SK-N-SH (cell line): ENCODE measurements around the gene TMEM209. TPM values are rescaled to one million over a fixed set of nuclear protein-coding genes. Genes with fewer than 3 reads are reported as not detected.

Source experiments
- CTCF ChIA-PET: fragments of 300-600, 350-600 bp; formaldehyde crosslinking; extraction: SDS; loops from one replicate; lab custom pipeline; 2021; lab: Yijun Ruan, JAX
- POLR2A ChIA-PET: fragments of 350-600 bp; sonication (Branson Sonifier 250); formaldehyde crosslinking; extraction: SDS; loops from one replicate; lab custom pipeline; 2020; ENCODE audit warnings: antibody characterized with exemption, inconsistent platforms; lab: Yijun Ruan, JAX
- DNase-seq: peaks from one replicate; pipeline ENCODE4 v3.0.0; 2012
- H2AFZ ChIP-seq: fragments of 200-600 bp; sonication (generic); 2 replicates; pipeline ENCODE4 v1.8.1; 2016; ENCODE audit warnings: antibody characterized with exemption, mild to moderate bottlenecking, low read depth
- H3F3A ChIP-seq: fragments of 200-600 bp; sonication (generic); replicated peaks from 2 replicates; pipeline ENCODE3; 2016; ENCODE audit warnings: antibody characterized with exemption, mild to moderate bottlenecking; ENCODE audit not compliant: insufficient read depth
- H3K27ac ChIP-seq, 2 experiments: fragments of 200-500 bp in 1 of 2; fragments of 200-600 bp in 1 of 2; sonication (Bioruptor generic) in 1 of 2; sonication (generic), shearing (Covaris generic) in 1 of 2; 2 replicates each; pipeline versions ENCODE4 v1.5.1 to v1.6.1; 2014 to 2016; ENCODE audit warnings: low read depth in 2 of 2, inconsistent platforms in 1 of 2, low read length in 1 of 2, mild to moderate bottlenecking in 1 of 2, mixed read lengths in 1 of 2
- H3K27me3 ChIP-seq: fragments of 200-600 bp; sonication (generic), shearing (Covaris generic); 2 replicates; pipeline ENCODE4 v1.6.1; 2016; ENCODE audit warnings: mixed run types; ENCODE audit not compliant: insufficient read depth
- H3K36me3 ChIP-seq, 2 experiments: fragments of 200-500 bp in 1 of 2; fragments of 200-600 bp in 1 of 2; sonication (Bioruptor generic) in 1 of 2; sonication (generic) in 1 of 2; replicated peaks in 1 of 2; 2 replicates each; pipeline versions ENCODE3 to v1.5.1; 2014 to 2016; ENCODE audit warnings: low read length in 1 of 2, mild to moderate bottlenecking in 1 of 2; ENCODE audit not compliant: insufficient read depth in 2 of 2, control insufficient read depth in 1 of 2
- H3K4me1 ChIP-seq, 2 experiments: fragments of 200-500 bp in 1 of 2; fragments of 200-600 bp in 1 of 2; sonication (Bioruptor generic) in 1 of 2; sonication (generic), shearing (Covaris generic) in 1 of 2; 2 replicates each; pipeline versions ENCODE4 v1.5.1 to v1.6.1; 2014 to 2016; ENCODE audit warnings: low read depth in 1 of 2, low read length in 1 of 2, mixed run types in 1 of 2; ENCODE audit not compliant: insufficient read depth in 2 of 2, control insufficient read depth in 1 of 2
- H3K4me2 ChIP-seq: fragments of 200-600 bp; sonication (generic), shearing (Covaris generic); 2 replicates; pipeline ENCODE4 v1.6.1; 2017; ENCODE audit warnings: mixed run types
- H3K4me3 ChIP-seq, 2 experiments: fragments of 200-500 bp in 1 of 2; fragments of 200-600 bp in 1 of 2; sonication (Bioruptor generic) in 1 of 2; sonication (generic), shearing (Covaris generic) in 1 of 2; 2 replicates each; pipeline versions ENCODE4 v1.5.1 to v1.8.1; 2014 to 2016; ENCODE audit warnings: low read depth in 2 of 2, inconsistent platforms in 1 of 2, low read length in 1 of 2, mild to moderate bottlenecking in 1 of 2, mixed read lengths in 1 of 2, moderate library complexity in 1 of 2
- H3K79me2 ChIP-seq: fragments of 200-600 bp; sonication (generic); 2 replicates; pipeline ENCODE4 v1.8.1; 2017; ENCODE audit warnings: mild to moderate bottlenecking; ENCODE audit not compliant: insufficient read depth
- H3K9ac ChIP-seq: fragments of 200-600 bp; sonication (generic); 2 replicates; pipeline ENCODE4 v1.6.1; 2017; ENCODE audit warnings: mixed run types
- H3K9me2 ChIP-seq: fragments of 200-600 bp; sonication (generic); 2 replicates; pipeline ENCODE4 v1.6.1; 2017; ENCODE audit warnings: mixed run types
- H3K9me3 ChIP-seq: fragments of 200-600 bp; sonication (generic); 2 replicates; pipeline ENCODE4 v1.6.1; 2017; ENCODE audit warnings: mixed run types, mild to moderate bottlenecking, moderate library complexity
- H4K20me1 ChIP-seq: fragments of 200-600 bp; sonication (generic); 2 replicates; pipeline ENCODE4 v1.6.1; 2017; ENCODE audit warnings: mild to moderate bottlenecking, mixed run types; ENCODE audit not compliant: insufficient read depth
- CHD2 ChIP-seq: fragments of 150-350 bp; IDR thresholded peaks from 2 replicates; pipeline ENCODE4 v1.6.1; 2018; ENCODE audit warnings: low read length; ENCODE audit not compliant: partially characterized antibody
- EP300 ChIP-seq, 2 experiments: IDR thresholded peaks; 2 replicates each; pipeline versions ENCODE4 v1.4.0 to v1.6.1; 2012; ENCODE audit warnings: borderline replicate concordance in 1 of 2, low read depth in 1 of 2, low read length in 1 of 2
- EZH2phosphoT487 ChIP-seq: fragments of 200-600 bp; sonication (generic); IDR thresholded peaks from 2 replicates; pipeline ENCODE4 v1.6.1; 2017; ENCODE audit warnings: low read depth, mixed run types, mild to moderate bottlenecking, antibody characterized with exemption, moderate library complexity, borderline replicate concordance
- FOSL2 ChIP-seq: IDR thresholded peaks from 2 replicates; pipeline ENCODE4 v1.4.0; 2012; ENCODE audit warnings: low read depth, mild to moderate bottlenecking, moderate library complexity, borderline replicate concordance
- FOXJ3 ChIP-seq: sonication (generic); formaldehyde crosslinking; IDR thresholded peaks from 2 replicates; pipeline ENCODE4 v1.5.1; 2020; ENCODE audit warnings: mild to moderate bottlenecking, missing genetic modification reagents
- FOXM1 ChIP-seq: IDR thresholded peaks from 2 replicates; pipeline ENCODE4 v1.4.0; 2012; ENCODE audit warnings: low read depth, mild to moderate bottlenecking
- GABPA ChIP-seq: IDR thresholded peaks from 2 replicates; pipeline ENCODE4 v1.4.0; 2012; ENCODE audit warnings: low read depth, mild to moderate bottlenecking
- GATA2 ChIP-seq: sonication (generic); formaldehyde crosslinking; IDR thresholded peaks from 2 replicates; pipeline ENCODE4 v1.5.0; 2020; ENCODE audit warnings: mild to moderate bottlenecking, missing genetic modification reagents
- MXI1 ChIP-seq: IDR thresholded peaks from 2 replicates; pipeline ENCODE4 v1.6.1; 2012; ENCODE audit warnings: mild to moderate bottlenecking, low read depth, low read length, improper control_type of control experiment
- RCOR1 ChIP-seq: fragments of 150-350 bp; IDR thresholded peaks from 2 replicates; pipeline ENCODE4 v1.6.1; 2017; ENCODE audit warnings: antibody characterized with exemption, low read length
- REST ChIP-seq: IDR thresholded peaks from 2 replicates; pipeline ENCODE4 v1.6.1; 2012; ENCODE audit warnings: mild to moderate bottlenecking, low read depth, low read length, moderate library complexity
- SIN3A ChIP-seq: IDR thresholded peaks from 2 replicates; pipeline ENCODE4 v1.6.1; 2012; ENCODE audit warnings: low read depth, mild to moderate bottlenecking, low read length, moderate library complexity, borderline replicate concordance
- TCF12 ChIP-seq: IDR thresholded peaks from 2 replicates; pipeline ENCODE4 v1.4.0; 2012
- USF1 ChIP-seq: IDR thresholded peaks from 2 replicates; pipeline ENCODE4 v1.4.0; 2012; ENCODE audit warnings: low read depth, borderline replicate concordance
- USF2 ChIP-seq: fragments of 150-350 bp; IDR thresholded peaks from 2 replicates; pipeline ENCODE4 v1.6.1; 2017; ENCODE audit warnings: antibody characterized with exemption, low read length, low read depth, borderline replicate concordance
- YY1 ChIP-seq: IDR thresholded peaks from 2 replicates; pipeline ENCODE4 v1.4.0; 2012; ENCODE audit warnings: low read depth, mild to moderate bottlenecking
- ZBTB33 ChIP-seq: IDR thresholded peaks from 2 replicates; pipeline ENCODE4 v1.4.0; 2012; ENCODE audit warnings: low read depth, borderline replicate concordance
- WGBS: methylation state at CpG from one replicate; pipeline ENCODE4 v1.1.6; 2017; ENCODE audit warnings: low lambda C conversion rate; 5-methylcytosine and 5-hydroxymethylcytosine counted together
- polyA plus RNA-seq, 3 experiments: library from polyadenylated mRNA; depleted of rRNA; stranded (reverse); fragments of >200 nt; gene quantifications; 2 replicates each; pipeline ENCODE4 v1.2.3, GENCODE V29; 2012

The TMEM209 gene
- polyA plus RNA-seq, 1 of the 3 experiments (the other 2 are of a cell fraction) = 14.9 TPM

GRCh38 chr7:130216750-130217149 is 11.5 kb upstream of the TMEM209 start:
- no peak overlapping the region for H2AFZ ChIP-seq
- H3K36me3 ChIP-seq = no peaks in the 10 kb centered on the region
- POLR2A ChIA-PET = no interaction called here
- DNase-seq = no peak
- no peaks in the 10 kb centered on the region for H4K20me1 ChIP-seq
- no peaks in the 10 kb centered on the region for H3K79me2 ChIP-seq
- H3K27me3 ChIP-seq = no peaks in the 10 kb centered on the region
- no peaks in the 10 kb centered on the region for H3K4me1 ChIP-seq
- WGBS = 57% methylated on average over 1 of the region's 1 CpG
- H3K4me3 ChIP-seq = no peak overlapping the region
- TF ChIP-seq FOSL2 (no peak), FOXM1 (no peak), SIN3A (no peak), YY1 (no peak), GABPA (no peak), ZBTB33 (no peak), EP300 (IDR thresholded peaks at IDR 0.05; ENCODE audit: borderline replicate concordance in 1 of 2, low read depth in 1 of 2, low read length in 1 of 2) (no peak), USF1 (no peak), TCF12 (no peak), REST (no peak), CHD2 (no peak), USF2 (no peak), EZH2phosphoT487 (no peak), FOXJ3 (CRISPR knock-in tag) (no peak), GATA2 (CRISPR knock-in tag) (no peak), RCOR1 (no peak), MXI1 (no peak)
- H3F3A ChIP-seq = no peaks in the 10 kb centered on the region
- H3K27ac ChIP-seq = no peak overlapping the region
- H3K4me2 ChIP-seq = no peak overlapping the region
- no peaks in the 10 kb centered on the region for H3K9me2 ChIP-seq
- no peaks in the 10 kb centered on the region for H3K9me3 ChIP-seq
- CTCF ChIA-PET = interaction anchor here (0.8 kb wide), 1 partner anchor 33 kb away, joined by 3 read pairs; no protein-coding TSS in a partner anchor
- H3K9ac ChIP-seq = no peak overlapping the region
